ENCODE data around the gene NCK2.

DNA sequence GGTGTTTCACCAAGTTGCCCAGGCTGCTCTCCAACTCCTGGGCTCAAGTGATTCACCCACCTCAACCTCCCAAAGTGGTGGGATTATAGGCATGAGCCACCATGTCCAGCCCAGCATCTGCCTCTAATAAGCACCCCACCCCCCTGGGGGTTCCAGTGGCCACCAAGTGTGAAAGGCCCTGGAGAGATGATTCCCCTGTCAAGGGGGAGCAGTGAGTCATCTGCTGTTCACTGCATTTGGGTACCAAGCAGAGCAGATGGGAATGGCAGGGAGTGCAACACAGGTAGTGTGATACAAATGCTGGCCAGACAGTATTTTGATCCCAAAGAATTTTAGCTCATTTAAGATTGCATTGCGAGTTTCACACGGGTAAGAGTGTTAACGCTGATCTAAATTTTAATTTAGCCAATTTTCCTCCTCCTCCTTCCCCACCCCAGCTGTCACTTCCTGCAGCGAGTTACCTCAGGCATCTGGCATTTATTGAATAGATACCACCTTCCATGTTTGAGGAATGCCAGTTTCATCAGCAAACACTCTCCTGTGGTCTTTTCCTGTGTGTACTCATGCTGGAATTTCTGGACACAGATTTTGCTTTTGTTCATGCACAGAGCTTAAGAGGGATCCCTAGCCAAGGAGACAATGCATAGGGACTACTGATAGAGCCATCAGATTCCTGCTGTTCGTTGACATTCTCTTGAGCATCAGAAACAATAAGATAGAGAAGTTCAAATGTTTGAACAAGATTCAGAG lies 32.4 kb upstream of the NCK2 start:
- TF ChIP-seq FOXK1 (CRISPR knock-in tag; IDR thresholded peaks at IDR 0.05) (no peak), HMGXB4 (CRISPR knock-in tag; IDR thresholded peaks at IDR 0.05) (no peak), USF1 (CRISPR knock-in tag; IDR thresholded peaks at IDR 0.05) (no peak), CBFB (CRISPR knock-in tag; IDR thresholded peaks at IDR 0.05; ENCODE audit: low read depth) (no peak), TEAD1 (CRISPR knock-in tag; IDR thresholded peaks at IDR 0.05) (no peak), STAT6 (CRISPR knock-in tag; conservative IDR thresholded peaks at IDR 0.05; ENCODE audit: low read depth) (no peak)
- TF ChIP-seq, protein P1, sequence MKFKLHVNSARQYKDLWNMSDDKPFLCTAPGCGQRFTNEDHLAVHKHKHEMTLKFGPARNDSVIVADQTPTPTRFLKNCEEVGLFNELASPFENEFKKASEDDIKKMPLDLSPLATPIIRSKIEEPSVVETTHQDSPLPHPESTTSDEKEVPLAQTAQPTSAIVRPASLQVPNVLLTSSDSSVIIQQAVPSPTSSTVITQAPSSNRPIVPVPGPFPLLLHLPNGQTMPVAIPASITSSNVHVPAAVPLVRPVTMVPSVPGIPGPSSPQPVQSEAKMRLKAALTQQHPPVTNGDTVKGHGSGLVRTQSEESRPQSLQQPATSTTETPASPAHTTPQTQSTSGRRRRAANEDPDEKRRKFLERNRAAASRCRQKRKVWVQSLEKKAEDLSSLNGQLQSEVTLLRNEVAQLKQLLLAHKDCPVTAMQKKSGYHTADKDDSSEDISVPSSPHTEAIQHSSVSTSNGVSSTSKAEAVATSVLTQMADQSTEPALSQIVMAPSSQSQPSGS (CRISPR knock-in tag; IDR thresholded peaks at IDR 0.05; ENCODE audit: borderline replicate concordance, low read depth): no peak
- TF ChIP-seq, protein P2, sequence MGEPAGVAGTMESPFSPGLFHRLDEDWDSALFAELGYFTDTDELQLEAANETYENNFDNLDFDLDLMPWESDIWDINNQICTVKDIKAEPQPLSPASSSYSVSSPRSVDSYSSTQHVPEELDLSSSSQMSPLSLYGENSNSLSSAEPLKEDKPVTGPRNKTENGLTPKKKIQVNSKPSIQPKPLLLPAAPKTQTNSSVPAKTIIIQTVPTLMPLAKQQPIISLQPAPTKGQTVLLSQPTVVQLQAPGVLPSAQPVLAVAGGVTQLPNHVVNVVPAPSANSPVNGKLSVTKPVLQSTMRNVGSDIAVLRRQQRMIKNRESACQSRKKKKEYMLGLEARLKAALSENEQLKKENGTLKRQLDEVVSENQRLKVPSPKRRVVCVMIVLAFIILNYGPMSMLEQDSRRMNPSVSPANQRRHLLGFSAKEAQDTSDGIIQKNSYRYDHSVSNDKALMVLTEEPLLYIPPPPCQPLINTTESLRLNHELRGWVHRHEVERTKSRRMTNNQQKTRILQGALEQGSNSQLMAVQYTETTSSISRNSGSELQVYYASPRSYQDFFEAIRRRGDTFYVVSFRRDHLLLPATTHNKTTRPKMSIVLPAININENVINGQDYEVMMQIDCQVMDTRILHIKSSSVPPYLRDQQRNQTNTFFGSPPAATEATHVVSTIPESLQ (CRISPR knock-in tag; IDR thresholded peaks at IDR 0.05): no peak
- TF ChIP-seq, protein P3, sequence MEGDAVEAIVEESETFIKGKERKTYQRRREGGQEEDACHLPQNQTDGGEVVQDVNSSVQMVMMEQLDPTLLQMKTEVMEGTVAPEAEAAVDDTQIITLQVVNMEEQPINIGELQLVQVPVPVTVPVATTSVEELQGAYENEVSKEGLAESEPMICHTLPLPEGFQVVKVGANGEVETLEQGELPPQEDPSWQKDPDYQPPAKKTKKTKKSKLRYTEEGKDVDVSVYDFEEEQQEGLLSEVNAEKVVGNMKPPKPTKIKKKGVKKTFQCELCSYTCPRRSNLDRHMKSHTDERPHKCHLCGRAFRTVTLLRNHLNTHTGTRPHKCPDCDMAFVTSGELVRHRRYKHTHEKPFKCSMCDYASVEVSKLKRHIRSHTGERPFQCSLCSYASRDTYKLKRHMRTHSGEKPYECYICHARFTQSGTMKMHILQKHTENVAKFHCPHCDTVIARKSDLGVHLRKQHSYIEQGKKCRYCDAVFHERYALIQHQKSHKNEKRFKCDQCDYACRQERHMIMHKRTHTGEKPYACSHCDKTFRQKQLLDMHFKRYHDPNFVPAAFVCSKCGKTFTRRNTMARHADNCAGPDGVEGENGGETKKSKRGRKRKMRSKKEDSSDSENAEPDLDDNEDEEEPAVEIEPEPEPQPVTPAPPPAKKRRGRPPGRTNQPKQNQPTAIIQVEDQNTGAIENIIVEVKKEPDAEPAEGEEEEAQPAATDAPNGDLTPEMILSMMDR (IDR thresholded peaks at IDR 0.05): no peak

Data from WTC11 (cell line).